Measurements from ENCODE around the gene MOV10L1.

Gene MOV10L1

DNA sequence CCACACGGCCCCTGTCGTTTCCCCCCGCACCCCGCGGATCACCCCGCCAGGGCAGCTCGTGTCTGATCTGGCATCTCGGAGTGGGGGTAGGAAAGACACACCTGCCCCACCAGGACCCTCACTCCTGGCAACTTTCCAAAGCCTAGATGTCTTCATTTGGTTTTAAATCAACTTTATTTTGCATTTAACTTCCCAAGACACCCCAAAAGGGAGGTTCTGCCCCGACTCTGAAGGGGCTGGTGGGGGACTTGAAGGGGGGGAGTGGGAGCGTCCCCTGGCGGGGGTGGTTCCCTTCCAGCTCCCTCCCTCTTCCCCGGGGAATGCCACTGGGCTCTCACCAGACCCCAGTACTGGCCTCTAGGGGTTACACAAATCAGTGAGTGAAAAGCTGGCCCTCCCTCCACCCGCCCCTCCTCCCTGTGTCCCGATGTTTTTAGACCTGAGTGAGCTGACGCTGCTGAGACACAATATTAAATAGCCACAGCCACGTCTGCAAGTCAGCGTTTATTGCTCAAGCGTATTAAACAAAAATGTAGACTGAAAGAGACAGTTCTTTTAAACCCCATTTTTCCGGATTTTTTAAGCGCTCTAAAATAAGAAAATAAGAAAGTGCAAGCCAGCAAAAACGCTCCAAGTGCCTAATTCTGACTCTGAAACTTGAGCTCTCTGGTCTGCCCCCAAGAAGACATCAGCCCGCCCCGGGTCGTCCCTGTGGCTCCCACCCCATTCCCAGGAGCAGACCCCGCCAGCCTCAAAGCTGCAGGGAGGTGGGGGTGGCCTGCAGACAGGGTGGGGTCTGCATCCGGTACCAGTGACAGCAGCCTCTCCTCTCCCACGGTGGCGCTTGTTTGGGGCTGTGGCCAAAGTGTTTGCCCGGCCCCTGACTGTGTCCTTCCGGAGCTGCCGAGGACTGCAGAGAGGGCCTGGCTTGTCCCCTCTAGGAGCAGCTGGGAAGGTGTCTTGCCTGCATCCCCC is 30.6 kb upstream of the MOV10L1 start:
- DNase-seq (ENCODE audit: low read depth in 2 of 2), result no peak

GRCh38 chr22:50059881-50060262 is 29.9 kb upstream of the MOV10L1 start:
- no peak for DNase-seq (ENCODE audit: low read depth in 2 of 2)

GRCh38 chr22:50060441-50061140 is 29.2 kb upstream of the MOV10L1 start:
- DNase-seq (ENCODE audit: low read depth in 2 of 2), result no peak

GRCh38 chr22:50061141-50061823 is 28.5 kb upstream of the MOV10L1 start:
- no peak for DNase-seq (ENCODE audit: low read depth in 2 of 2)

DNA sequence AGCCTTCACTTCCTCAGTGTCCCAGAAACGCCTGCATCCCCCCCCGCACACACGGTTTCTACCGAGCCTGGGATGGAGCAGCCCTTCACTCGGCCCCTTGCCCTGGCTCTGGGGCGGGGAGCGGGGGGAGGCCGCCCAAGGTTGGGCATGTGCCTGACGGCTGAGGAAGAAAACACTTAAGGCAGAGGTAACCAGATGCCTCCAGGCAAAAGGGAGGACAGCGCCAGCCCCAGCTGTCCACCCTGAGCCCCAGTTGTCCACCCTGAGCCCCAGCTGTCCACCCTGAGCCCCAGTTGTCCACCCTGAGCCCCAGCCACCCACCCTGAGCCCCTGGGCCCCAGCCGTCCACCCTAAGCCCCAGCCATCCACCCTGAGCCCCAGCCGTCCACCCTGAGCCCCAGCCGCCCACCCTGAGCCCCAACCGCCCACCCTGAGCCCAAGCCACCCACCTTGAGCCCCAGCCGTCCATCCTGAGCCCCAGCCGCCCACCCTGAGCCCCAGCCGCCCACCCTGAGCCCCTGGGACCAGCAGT is 27.9 kb upstream of the MOV10L1 start:
- DNase-seq (ENCODE audit: low read depth in 2 of 2), result no peak

DNA sequence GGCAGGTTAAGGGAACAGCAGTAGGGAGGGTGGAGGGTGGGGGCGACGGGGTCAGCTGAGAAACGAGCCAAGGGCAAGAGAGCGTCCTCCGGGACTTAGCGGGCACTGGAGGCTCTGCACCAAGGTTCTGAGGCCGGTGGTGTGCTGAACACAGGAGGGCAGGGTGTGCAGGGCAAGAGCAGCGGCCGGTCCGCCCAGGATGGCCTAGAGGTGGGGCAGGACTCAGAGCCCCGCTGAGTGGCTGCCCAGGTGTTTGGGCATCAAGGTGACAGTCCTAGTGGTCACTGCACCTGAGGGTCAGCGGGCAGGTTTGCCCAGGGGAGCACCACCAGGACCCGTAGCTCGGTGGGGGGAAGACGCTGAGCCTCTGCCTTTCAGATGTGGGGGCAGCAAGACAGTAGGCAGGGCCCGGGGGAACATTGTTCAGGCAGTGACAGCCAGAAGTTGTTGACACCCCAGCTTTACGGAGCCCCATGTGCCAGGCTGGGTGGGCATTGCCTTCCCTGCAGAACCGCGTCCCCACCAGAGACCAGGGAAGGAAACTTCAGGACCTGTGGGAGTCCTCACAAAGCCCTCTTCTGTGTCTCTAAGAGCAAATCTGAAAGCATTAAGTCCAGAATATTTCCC is 27.2 kb upstream of the MOV10L1 start:
- no peak for DNase-seq (ENCODE audit: low read depth in 2 of 2)

GRCh38 chr22:50063589-50064393 is 26.0 kb upstream of the MOV10L1 start:
- no peak for DNase-seq (ENCODE audit: low read depth in 2 of 2)

GRCh38 chr22:50064453-50064852 is 25.4 kb upstream of the MOV10L1 start:
- DNase-seq (ENCODE audit: low read depth in 2 of 2), result no peak

DNA sequence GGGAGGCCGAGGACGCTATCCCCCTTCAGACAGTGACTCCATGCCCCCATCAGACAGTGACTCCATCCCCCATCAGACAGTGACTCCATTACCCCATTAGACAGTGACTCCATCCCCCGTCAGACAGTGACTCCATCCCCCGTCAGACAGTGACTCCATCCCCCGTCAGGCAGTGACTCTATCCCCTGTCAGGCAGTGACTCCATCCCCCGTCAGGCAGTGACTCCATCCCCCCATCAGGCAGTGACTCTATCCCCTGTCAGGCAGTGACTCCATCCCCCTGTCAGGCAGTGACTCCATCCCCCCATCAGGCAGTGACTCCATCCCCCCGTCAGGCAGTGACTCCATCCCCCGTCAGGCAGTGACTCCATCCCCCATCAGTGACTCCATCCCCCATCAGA is 22.6 kb upstream of the MOV10L1 start:
- DNase-seq (ENCODE audit: low read depth in 2 of 2), result no peak

DNA sequence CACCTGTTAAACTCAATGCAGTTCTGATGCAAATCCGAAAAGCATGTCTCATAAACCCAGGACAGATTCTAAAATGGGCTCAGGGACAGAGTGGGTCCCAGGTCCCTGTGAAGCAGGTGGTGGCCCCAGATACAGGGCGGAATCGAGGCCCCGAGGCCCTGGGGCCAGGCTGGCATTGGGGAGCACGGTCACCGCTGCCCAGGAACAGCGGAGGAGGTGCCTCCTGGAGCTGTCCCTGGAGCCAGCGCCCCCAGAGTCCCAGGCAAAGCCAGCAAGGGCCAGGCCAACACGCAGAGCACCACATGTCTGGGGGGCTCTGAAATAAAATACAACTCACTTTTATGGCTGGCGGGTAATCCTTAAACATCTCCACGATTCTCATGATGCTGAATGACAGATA is 21.7 kb upstream of the MOV10L1 start:
- DNase-seq (ENCODE audit: low read depth in 2 of 2), result no peak

- no peak for DNase-seq (ENCODE audit: low read depth in 2 of 2)
These were observed 19.4 kb upstream of the MOV10L1 start for GRCh38 chr22:50070366-50070765.

DNA sequence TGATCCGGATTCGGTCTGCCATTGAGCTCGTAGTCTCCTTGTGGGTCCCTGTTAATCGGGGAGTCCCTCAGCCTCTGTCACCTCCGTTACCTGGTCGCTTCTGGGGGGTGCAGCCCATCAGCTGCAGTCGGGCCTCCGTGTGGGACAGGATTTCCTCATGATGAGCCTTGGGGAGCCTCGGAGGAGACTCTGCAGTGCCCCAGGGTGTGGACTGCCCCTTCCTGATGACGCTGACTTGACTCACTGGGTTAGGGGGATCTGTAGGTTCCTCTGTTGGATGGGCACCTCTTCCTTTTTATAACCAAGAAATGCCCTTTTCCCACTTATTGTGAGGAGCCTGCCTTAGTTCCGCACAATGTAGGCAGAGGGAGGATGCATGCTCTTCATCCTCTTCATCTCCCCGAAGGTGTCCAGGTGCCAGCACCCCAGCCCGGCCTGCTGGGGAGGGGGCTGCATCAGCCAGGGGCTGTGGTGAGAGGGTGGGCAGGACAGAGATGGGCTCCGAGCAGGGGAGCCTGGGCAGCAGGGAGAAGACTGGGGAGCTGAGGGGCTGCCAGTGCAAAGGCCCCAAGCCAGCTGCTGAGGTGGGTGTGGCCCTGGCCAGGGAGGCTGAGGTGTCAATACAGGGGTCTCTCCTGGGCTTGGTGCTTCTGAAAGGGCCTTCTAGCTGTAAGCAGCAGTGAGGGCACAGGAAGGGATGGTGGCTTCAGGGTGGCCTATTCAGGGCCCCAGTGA is 18.2 kb upstream of the MOV10L1 start:
- DNase-seq (ENCODE audit: low read depth in 2 of 2), result no peak

- DNase-seq (ENCODE audit: low read depth in 2 of 2), result no peak
These were observed 17.6 kb upstream of the MOV10L1 start for GRCh38 chr22:50072167-50072555.

- no peak for DNase-seq (ENCODE audit: low read depth in 2 of 2)
These were observed 16.9 kb upstream of the MOV10L1 start for GRCh38 chr22:50072714-50073538.

DNA sequence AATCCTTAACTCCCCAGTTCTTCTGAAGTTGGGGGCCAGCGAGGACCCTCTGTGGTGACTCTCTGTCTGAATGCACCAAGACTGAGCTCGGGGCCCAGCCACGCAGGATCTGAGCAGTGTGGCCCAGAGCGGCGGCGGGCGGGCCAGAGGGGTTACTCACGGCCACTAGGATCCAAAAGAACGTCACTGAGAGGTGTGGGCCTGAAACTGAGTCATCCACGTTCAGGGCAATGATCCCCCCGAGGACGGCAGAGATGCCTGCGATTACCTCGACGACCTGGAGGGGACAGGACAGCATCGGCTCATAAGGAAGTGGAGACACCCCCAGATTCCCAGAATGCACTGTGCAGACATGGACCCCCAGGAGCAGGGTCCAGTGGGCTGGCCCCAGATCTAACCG is 15.8 kb upstream of the MOV10L1 start:
- DNase-seq (ENCODE audit: low read depth in 2 of 2), result no peak

DNA sequence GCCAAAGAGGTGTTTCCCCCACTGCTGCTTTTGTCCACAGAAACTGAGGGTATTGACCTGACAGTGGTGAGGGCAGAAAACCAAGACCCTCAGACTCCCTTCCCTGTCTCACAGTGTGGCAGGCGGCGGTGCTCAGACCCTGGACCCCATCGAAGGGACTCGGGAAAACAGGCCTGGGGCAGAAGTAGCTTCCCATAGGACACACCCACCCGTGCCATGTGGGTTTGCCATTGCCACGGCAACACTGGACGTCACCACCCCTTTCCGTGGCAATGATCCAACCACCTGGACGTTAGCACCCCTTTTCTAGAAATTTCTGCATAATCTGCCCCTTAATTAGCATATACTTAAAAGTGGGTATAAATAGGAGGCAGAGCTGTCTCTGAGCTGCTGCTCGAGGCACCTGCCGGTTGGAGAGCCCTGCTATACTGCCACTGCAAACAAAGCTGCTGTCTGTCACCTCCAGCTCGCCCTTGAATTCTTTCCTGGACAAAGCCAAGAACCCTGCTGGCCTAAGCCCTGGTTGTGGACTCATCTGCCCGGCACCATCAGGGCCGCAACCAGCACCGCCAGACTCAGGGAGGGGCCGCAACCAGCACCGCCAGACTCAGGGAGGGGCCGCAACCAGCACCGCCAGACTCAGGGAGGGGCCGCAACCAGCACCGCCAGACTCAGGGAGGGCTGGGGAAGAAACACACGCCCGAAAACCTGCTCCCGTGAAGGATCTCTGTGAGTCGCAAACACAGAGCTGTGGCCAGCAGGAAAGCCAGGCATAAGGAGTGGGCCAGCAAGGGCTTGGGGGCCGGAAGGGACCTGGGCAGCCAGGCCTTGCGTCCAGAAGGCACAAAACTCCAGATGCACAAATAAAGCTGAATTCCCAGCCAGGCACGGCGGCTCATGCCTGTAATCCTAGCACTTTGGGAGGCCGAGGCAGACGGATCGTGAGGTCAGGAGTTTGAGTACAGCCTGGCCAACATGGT is 15.0 kb upstream of the MOV10L1 start:
- no peak for DNase-seq (ENCODE audit: low read depth in 2 of 2)

- no peak for DNase-seq (ENCODE audit: low read depth in 2 of 2)
These were observed 12.9 kb upstream of the MOV10L1 start for GRCh38 chr22:50076646-50077535.
